Breast epithelium (tissue), 4 donors: ENCODE results near the gene DNASE1L1. TPM values are rescaled to one million over a fixed set of nuclear protein-coding genes. Genes with fewer than 3 reads are reported as not detected.

Experiments
- DNase-seq, 2 donors: peaks; one replicate each; pipeline ENCODE4 v3.0.0-alpha.2; 2019; ENCODE audit warnings: low spot score in 2 of 2
- H3K27ac ChIP-seq, 2 donors: fragments of 200-600 bp; sonication (generic) in 1 of 2; one replicate each; pipeline ENCODE4 v1.5.1; 2016 to 2019; ENCODE audit warnings: mild to moderate bottlenecking in 1 of 2
- H3K27me3 ChIP-seq, 2 donors: fragments of 200-600 bp; sonication (generic) in 1 of 2; one replicate each; pipeline versions ENCODE4 v1.5.1 to v1.6.0; 2017 to 2019; ENCODE audit warnings: control low read depth in 1 of 2, mild to moderate bottlenecking in 1 of 2
- H3K36me3 ChIP-seq: fragments of 200-600 bp; one replicate; pipeline ENCODE4 v1.5.1; 2019
- H3K4me1 ChIP-seq, 2 donors: fragments of 200-600 bp; sonication (generic); one replicate each; pipeline ENCODE4 v1.5.1; 2016 to 2019; ENCODE audit warnings: control low read depth in 1 of 2
- H3K4me3 ChIP-seq, 3 donors: fragments of 200-600 bp; sonication (generic); 1 replicate in 2 of 3; 2 replicates in 1 of 3; pipeline ENCODE4 v1.5.1; 2016 to 2019; ENCODE audit warnings: mild to moderate bottlenecking in 3 of 3, moderate library complexity in 2 of 3
- H3K9me3 ChIP-seq, 2 donors: fragments of 200-600 bp; sonication (generic) in 1 of 2; one replicate each; pipeline ENCODE4 v1.5.1; 2016 to 2019; ENCODE audit warnings: control low read depth in 1 of 2
- POLR2A ChIP-seq: fragments of 450-650 bp; IDR thresholded peaks from one replicate; pipeline ENCODE4 v1.6.1; 2016; ENCODE audit warnings: antibody characterized with exemption, mild to moderate bottlenecking, moderate library complexity
- POLR2AphosphoS5 ChIP-seq, 3 donors: sonication (generic); formaldehyde crosslinking; IDR thresholded peaks; one replicate each; pipeline ENCODE4 v1.6.1; 2017; ENCODE audit warnings: antibody characterized with exemption in 3 of 3
- intact Hi-C: fragments of 100-400 bp; cut with DNase I; formaldehyde crosslinking; loops from one replicate; pipeline ENCODE4 v1.15.1; 2023; ENCODE audit warnings: low total_unique reads
- total RNA-seq, 3 donors: library from RNA; depleted of rRNA; stranded (reverse); fragments of >200 nt; gene quantifications; one replicate each; pipeline ENCODE4 v1.1.0, GENCODE V29; 2016
- TF ChIP-seq, protein P1 (sequence below), 3 donors: fragments of 450-650 bp; IDR thresholded peaks; one replicate each; pipeline ENCODE4 v1.5.1; 2016 to 2017; ENCODE audit warnings: antibody characterized with exemption in 3 of 3, mild to moderate bottlenecking in 3 of 3, moderate library complexity in 3 of 3

DNASE1L1 gene
- total RNA-seq, 3 donors from 2014 or later = 26.2 to 44.3 (median 26.9) TPM

DNA sequence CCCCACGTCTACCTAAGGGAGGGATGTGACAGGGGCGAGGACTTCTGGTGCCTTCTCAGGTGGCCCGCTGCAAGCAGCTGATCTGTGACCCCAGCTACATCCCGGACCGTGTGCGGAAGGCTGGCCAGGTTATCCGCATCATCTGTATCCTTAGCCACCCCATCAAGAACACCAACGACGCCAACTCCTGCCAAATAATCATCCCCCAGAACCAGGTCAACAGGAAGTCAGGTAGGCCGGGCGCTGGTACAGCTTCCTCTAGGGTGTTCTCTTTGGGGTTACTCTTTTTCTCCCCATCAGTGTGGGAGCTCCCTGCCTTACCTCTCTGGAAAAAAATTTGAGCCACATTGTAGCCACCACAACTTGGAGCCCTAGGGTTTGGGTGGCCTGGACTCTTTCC, 32.5 kb upstream of the DNASE1L1 start:
- H3K9me3 ChIP-seq = no peaks in the 10 kb centered on the region
- no peak for TF ChIP-seq POLR2A
- TF ChIP-seq POLR2AphosphoS5 (IDR thresholded peaks at IDR 0.05) = no peak
- TF ChIP-seq, protein P1, sequence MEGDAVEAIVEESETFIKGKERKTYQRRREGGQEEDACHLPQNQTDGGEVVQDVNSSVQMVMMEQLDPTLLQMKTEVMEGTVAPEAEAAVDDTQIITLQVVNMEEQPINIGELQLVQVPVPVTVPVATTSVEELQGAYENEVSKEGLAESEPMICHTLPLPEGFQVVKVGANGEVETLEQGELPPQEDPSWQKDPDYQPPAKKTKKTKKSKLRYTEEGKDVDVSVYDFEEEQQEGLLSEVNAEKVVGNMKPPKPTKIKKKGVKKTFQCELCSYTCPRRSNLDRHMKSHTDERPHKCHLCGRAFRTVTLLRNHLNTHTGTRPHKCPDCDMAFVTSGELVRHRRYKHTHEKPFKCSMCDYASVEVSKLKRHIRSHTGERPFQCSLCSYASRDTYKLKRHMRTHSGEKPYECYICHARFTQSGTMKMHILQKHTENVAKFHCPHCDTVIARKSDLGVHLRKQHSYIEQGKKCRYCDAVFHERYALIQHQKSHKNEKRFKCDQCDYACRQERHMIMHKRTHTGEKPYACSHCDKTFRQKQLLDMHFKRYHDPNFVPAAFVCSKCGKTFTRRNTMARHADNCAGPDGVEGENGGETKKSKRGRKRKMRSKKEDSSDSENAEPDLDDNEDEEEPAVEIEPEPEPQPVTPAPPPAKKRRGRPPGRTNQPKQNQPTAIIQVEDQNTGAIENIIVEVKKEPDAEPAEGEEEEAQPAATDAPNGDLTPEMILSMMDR (IDR thresholded peaks at IDR 0.05) = no peak
- H3K36me3 ChIP-seq = no peaks in the 10 kb centered on the region
- H3K27ac ChIP-seq = peak overlapping the region in 1 of 2 donors; percentile 33
- no peaks in the 10 kb centered on the region for H3K4me1 ChIP-seq
- H3K27me3 ChIP-seq = peaks cover 0 to 51% of the 10 kb centered on the region in 2 donors
- DNase-seq = no peak
- intact Hi-C loops = no loop called here
- no peak overlapping the region for H3K4me3 ChIP-seq

DNA sequence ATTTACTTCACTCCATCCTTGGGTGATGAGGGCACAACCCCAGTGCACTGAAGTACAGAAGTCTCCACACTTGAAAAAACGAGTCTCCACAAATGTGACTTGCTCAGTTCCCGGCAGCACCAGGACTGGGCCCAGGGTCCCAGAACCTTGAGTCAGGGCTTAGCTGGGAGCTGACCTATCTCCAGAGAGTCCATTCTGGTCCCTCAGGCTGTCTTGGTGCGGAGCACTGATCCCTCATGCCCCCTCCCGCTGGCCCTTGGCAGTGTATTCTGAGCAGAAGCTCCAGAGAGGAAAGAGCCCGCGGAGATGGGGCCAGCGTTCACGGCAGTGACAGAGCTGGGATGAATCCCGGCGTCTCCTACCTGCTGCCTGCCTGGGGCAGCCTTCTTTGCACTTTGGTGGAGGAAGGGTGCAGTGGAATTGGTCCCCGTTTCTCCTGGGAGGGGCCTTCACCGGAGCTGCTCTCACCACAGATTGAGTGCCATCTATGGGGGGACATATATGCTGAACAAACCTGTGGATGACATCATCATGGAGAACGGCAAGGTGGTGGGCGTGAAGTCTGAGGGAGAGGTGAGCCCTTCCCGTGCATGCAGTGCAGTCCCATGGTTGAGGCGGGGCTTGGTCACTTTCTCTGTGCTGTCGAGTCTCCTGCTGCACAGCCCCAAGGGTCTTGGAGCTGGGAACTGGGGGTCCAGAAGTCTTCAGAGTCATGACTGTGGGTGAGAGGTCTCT, 31.7 kb upstream of the DNASE1L1 start:
- intact Hi-C loops = no loop called here
- H3K27ac ChIP-seq = no peak overlapping the region
- no peak for DNase-seq

DNA sequence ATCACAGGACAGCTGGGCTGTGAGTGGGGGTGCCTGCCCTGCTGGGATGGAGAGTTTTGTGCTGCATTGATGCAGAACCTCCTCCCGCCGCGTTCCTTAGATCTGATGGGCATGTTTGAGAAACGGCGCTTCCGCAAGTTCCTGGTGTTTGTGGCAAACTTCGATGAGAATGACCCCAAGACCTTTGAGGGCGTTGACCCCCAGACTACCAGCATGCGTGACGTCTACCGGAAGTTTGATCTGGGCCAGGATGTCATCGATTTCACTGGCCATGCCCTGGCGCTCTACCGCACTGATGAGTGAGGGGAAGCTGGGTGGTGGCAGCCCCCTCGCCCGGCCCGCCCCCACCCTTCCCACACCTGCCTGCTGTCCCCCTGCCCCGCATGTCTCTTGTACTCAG, 30.8 kb upstream of the DNASE1L1 start:
- DNase-seq = no peak
- no peaks in the 10 kb centered on the region for H3K4me1 ChIP-seq
- no peak overlapping the region for H3K4me3 ChIP-seq
- H3K9me3 ChIP-seq = no peaks in the 10 kb centered on the region
- intact Hi-C loops = no loop called here
- peaks cover 0 to 40% of the 10 kb centered on the region in 2 donors for H3K27me3 ChIP-seq
- H3K36me3 ChIP-seq = no peaks in the 10 kb centered on the region
- no peak overlapping the region for H3K27ac ChIP-seq
- TF ChIP-seq, protein P1 (IDR thresholded peaks at IDR 0.05) = no peak
- TF ChIP-seq POLR2A (no peak), POLR2AphosphoS5 (IDR thresholded peaks at IDR 0.05) (no peak)

More for the DNA sequence above, 31.7 kb upstream of the DNASE1L1 start:
- no peak overlapping the region for H3K4me3 ChIP-seq
- no peaks in the 10 kb centered on the region for H3K9me3 ChIP-seq
- H3K4me1 ChIP-seq = no peaks in the 10 kb centered on the region
- no peaks in the 10 kb centered on the region for H3K36me3 ChIP-seq
- H3K27me3 ChIP-seq = peaks cover 0 to 45% of the 10 kb centered on the region in 2 donors
- TF ChIP-seq POLR2A (no peak), POLR2AphosphoS5 (IDR thresholded peaks at IDR 0.05) (no peak)
- TF ChIP-seq, protein P1 (IDR thresholded peaks at IDR 0.05) = no peak

DNA sequence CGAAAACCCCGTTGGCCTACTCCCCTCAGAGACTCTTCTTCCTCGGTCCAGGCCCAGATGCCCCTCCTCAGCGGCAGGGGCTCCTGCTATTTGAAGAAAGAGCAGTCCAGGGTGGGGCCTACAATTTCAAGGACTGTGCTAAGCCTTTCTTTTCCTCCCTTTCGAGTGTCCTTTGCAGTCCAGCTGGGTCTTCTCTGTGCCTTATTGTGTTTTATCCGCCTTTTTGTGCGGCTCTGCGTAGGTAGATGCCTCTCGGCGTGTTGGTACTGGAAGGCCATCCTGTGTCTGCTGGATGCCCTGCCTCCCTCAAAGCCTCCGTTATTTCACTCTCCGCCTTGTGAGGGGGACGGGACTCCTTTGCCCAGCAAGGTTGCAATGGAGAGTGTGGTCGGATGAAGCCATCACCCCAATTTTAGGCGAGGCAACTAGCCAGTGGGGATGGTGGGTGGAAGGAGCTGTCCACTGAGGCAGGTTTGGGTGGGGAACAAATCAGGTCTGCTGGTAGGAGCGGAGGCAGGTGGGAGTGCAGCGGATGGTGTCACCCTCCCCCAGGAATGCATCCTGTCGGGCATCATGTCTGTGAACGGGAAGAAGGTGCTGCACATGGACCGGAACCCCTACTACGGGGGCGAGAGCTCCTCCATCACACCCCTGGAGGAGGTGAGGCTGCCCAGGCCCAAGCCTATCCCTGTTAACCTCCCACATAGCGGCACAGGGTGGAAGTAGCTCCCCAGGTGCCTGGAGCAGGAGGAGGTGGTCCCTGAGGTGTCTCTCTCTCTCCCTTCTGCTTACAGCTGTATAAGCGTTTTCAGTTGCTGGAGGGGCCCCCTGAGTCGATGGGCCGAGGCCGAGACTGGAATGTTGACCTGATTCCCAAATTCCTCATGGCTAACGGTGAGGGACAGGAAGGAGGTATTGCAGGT, 29.2 kb upstream of the DNASE1L1 start:
- H3K9me3 ChIP-seq = no peaks in the 10 kb centered on the region
- H3K4me1 ChIP-seq = no peaks in the 10 kb centered on the region
- H3K27ac ChIP-seq = peak overlapping the region in 1 of 2 donors; percentile 96
- H3K27me3 ChIP-seq = peaks cover 0 to 51% of the 10 kb centered on the region in 2 donors
- H3K36me3 ChIP-seq = no peaks in the 10 kb centered on the region
- no peak for TF ChIP-seq POLR2A
- no peak for TF ChIP-seq POLR2AphosphoS5 (IDR thresholded peaks at IDR 0.05)
- TF ChIP-seq, protein P1 (IDR thresholded peaks at IDR 0.05) = no peak
- peak overlapping the region; percentile 63 to 89 (median 70) for H3K4me3 ChIP-seq
- no peak for DNase-seq
- intact Hi-C loops = no loop called here
